A549 (cell line): Measurements from ENCODE around the gene FPR1.

Experiments
- CTCF ChIP-seq: fragments of >200 bp; sonication (Bioruptor Twin); formaldehyde crosslinking; IDR thresholded peaks from 3 replicates; pipeline ENCODE4 v1.5.1; 2016
- ESRRA ChIP-seq: fragments of 150-350 bp; IDR thresholded peaks from 2 replicates; pipeline ENCODE4 v1.6.1; 2014; ENCODE audit warnings: mild to moderate bottlenecking, low read length, borderline replicate concordance
- MAZ ChIP-seq: fragments of 150-350 bp; IDR thresholded peaks from 2 replicates; pipeline ENCODE4 v1.6.1; 2014; ENCODE audit warnings: antibody characterized with exemption, low read depth, low read length, borderline replicate concordance
- RAD21 ChIP-seq, 2 experiments: fragments of >200 bp in 1 of 2; sonication (Bioruptor Twin) in 1 of 2; formaldehyde crosslinking in 1 of 2; IDR thresholded peaks in 1 of 2; conservative IDR thresholded peaks in 1 of 2; 2 replicates in 1 of 2; 3 replicates in 1 of 2; pipeline ENCODE4 v1.6.1; 2012 to 2018; ENCODE audit warnings: inconsistent platforms in 1 of 2

GRCh38 chr19:51740356-51740755 is 11.3 kb downstream of the FPR1 start:
- TF ChIP-seq MAZ (no peak), RAD21 (conservative IDR thresholded peaks at IDR 0.05 in 1 of 2, IDR thresholded peaks at IDR 0.05 in 1 of 2) (no peak), ESRRA (no peak), CTCF (no peak)
